ENCODE results near the gene ZNF3.

ZNF3 gene

DNA sequence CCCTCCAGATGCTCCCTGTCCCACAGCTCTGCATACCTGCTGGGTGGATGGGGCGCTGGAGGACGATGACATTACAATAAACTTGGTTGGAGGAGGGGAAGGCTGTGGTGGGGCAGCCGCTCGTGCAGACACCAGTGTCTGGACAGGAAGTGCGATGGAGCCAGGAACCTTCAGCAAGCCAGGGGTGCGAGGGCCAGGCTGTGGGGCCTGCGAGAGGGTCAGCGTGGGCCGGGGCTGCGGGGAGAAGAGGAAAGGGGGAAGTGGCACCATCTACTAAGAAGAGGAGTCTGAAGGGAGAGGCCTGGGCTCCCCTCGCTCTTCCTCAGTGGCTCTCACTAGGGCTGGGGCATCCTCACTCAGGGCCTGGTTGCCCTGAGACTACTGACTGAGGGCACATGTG lies 26.4 kb upstream of the ZNF3 start:
- no peak for DNase-seq

DNA sequence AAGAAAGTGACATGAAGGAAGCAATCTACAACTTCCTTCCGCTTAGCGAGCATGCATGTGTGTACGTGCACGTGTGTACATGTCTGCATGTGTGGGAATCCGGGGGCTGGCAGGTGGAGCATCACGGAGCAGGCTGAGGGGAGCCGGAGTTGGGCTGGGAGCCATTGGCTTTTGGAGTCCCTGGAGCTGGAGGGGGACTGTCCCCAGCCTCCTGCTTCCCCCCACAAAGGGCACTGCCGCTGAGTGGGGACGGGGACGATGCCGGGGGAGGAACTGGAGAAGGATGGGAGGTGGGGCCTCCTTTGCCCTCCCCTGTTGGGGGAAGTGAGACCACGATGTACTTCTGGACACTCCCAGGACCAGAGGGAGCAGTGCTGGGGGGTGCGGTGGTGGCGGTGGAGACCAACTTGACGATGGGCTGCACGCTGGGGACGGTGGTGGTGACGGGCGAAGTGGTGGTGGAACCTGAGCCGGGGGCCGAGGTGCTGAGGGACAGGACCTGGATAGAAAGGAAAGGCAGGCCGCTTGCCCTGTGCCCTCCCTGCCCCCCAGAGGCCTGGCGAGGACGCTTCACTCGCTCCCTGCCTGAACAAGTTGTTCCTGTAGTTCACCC lies 25.7 kb upstream of the ZNF3 start:
- DNase-seq, result no peak

DNA sequence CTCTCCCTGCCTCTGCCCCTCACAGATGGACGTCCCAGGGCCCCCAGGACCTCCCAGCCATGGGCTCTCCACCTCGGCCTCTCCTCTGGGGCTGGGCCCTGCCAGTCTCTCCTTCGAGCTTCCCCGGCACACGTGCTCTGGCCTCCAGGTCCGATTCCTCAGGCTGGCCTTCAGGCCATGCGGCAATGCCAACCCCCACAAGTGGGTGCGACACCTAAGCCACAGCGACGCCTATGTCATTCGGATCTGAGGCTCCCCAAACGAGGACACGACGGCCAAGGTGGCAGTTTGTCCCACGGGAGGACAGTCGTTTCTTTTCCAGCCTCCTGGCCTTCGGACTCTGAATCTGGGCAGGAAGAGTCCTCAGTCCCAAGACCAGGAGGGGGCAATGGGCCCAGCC lies 25.1 kb upstream of the ZNF3 start:
- DNase-seq, result no peak

DNA sequence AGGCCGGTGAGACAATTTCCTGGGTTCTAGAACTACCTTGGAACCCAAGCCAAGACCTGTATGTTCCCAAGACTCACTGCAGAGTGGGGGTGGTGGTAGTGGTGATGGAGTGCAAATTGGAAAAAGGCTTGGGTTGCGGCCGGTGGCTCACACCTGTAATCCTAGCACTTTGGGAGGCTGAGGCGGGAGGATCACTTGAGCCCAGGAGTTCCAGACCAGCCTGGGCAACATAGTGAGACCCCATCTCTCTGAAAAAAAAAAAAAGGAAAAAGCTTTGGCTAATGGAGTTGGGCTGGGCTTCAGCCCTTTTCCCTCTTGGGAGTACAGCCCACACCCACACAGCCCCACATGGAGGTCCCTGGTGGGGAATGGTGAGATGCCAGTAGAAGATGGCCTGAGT lies 24.0 kb upstream of the ZNF3 start:
- no peak for DNase-seq

DNA sequence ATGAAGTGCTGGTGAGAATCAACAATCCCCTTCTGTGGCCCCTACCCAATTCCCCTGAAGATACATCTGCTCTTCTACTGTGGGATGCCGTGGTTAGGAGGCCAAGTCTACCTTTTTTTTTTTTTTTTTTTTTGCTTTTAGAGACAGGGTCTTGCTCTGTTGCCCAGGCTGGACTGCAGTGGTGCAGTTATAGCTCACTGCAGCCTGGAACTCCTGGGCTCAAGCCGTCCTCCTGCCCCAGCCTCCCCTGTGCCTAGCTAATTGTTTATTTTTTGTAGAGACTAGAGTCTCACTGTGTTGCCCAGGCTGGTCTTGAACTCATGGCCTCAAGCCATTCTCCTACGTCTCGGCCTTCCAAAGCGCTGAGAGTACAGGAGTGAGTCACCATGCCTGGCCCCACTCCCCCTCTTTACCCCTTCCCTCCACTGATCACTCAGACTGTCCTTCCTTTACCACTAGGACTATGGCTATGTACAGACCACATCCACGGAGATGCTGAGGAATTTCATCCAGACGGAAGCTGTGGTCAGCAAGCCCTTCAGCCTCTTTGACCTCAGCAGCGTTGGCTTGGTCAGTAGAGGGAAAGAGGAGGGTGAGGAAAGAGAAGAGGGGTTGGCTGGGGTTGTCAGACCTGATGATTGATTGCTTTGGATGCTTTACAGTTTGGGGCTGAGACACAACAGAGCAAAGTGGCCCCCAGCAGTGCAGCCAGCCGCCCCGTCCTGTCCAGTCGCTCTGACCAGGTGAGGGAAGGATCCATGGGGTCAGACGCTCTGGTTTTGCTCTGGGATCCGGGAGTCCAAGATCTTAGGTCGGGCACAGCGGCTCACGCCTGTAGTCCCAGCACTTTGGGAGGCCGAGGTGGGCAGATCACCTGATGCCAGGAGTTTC lies 21.7 kb upstream of the ZNF3 start:
- no peak for DNase-seq

DNA sequence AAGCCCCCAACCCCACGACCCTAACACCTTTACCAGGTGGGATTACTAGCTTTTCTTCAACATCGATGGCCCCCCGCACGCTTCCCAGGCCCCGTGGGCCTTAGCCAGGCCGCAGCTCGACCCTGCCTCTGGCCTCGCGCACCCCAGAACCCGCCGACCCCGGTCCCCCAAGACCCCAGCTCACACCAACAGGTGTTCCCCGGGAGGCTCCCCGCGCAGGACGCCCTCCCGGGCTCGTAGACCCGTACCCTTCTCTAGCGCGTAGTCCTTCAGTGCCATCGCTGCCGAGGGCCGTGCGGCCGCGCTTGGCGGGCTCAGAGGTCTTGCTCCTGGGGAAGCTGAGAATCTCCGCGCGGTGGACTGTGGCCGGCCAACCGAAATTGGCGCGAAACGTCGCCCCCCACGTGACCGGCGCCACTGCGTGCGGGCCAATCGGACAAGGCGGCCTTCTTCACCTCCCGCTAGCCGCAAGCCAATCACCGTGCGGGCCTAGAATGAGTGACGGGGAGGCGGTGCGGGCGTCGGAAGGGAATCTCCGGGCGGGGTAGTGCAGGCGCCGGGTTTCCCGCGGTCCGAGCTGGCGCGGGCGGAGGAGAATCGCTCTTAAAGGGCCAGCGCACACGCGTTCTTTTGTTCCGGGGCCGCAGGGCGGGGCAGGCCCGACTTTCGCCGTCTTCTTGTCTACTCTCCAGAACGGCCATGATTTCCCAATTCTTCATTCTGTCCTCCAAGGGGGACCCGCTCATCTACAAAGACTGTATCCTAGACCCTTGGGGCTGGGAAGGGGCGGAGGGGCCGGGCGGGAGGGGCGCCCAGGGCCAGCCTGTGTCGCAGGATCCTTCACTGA lies 19.7 kb upstream of the ZNF3 start, which contains the start of the genes AP4M1 and MCM7:
Gene AP4M1 (plus strand): TSS at position 628 of the 847 bp plus-strand sequence. CDS start 72 bp downstream, at position 700.
Gene MCM7 (minus strand): TSS at position 382 of the 847 bp plus-strand sequence. CDS start 103 bp downstream, at position 279.
- peak; percentile 99 for DNase-seq

DNA sequence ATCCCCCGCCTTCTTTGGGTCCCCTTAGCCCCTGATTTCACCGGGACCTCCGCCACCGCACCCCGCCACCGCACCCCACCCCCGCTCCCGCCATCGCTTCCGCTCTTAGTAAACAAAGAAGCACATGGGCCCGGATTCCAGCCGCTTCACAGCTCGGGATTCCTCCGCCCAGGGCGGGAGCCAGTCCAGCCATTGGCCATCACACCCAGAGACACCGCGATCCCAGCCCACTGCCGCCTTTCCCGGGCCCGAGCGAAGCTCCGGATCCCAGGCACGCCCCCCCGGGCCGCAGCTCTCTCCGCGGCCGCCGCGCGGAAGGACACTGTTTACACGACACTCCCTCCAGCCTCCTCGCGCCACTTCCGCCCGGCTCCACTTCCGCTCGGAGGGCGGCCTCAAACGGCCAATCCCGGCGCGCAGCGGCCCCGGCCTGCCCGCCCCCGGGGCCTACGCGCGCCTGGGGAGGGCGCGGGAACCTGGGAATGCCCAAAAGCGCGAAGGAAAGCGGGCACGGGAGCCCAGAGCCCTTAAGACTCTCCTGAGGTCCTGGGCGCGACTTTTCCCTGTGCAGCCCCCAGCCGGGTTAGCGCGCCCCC lies 19.0 kb upstream of the ZNF3 start:
- peak; percentile 96 for DNase-seq

DNA sequence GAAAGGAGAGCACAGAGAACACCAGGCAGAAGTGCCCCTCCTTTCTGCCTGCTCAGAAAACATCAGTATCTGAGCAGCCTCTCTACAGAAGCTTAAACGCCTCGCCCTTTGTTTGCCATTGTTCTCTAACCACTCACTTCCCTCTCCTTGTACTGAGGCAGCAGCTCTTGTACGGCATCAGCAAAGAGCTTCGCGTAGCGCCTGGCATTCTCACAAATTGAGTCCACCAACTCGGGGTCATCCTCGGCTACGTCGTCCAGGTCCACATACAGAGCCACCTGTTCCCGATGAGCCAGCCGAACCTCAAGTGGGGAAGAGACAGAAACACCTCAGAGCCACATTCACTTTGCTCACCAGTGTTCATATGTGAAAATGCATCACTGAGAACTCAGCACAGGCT lies 17.9 kb upstream of the ZNF3 start:
- DNase-seq, result no peak

DNA sequence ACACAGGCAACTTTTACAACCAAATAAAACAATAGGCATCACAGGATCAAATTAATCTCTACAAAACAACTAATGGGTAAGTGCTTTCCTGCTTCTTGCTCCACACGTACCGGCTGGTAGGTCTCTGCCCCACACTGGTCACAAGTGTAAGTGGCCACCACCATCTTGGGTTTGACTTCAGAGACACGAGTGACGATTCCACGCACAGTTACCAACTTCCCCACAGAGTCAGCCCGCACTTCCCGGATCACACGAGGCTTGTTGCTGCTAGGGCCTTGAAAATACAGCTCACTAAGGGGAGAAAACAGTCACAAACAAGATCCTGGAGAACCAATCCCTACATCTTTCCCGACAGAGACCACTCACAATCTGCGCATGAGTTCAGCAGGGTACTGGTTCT lies 17.4 kb upstream of the ZNF3 start:
- DNase-seq, result no peak

DNA sequence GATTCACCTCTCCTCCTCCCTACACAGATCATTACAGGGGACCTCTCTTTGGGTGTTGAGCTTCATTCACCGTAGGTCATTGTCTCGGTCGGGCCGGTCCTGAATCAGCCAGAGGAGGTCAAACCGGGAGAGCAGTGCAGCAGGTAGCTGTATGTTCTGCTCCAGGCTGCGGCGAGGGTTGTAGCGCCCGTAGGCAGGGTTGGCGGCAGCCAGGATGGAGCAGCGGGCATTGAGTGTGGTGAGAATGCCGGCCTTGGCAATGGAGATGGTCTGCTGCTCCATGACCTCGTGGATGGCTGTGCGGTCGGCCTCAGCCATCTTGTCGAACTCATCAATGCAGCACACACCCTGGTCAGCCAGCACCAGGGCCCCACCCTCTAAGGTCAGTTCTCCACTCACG lies 14.2 kb upstream of the ZNF3 start:
- no peak for DNase-seq

DNA sequence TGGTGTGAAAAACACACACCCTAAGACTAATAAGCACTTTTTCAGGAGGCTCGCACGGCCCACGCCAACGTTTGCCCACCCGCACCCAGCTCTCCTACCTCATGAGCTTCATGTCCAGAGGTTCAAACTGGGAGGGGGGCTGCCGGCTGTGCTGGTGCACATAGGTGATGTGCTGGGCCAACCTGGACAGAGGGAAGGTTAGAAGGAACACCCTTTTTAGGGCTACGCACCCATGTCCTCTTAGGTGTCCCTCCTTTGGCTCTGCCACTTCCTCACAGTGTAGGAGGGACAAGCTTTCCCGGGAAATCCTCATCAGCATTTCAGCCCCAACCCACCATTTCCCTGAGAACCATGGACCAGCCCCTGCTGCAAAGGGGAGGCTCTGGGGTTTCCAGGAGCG lies 13.8 kb upstream of the ZNF3 start:
- no peak for DNase-seq

DNA sequence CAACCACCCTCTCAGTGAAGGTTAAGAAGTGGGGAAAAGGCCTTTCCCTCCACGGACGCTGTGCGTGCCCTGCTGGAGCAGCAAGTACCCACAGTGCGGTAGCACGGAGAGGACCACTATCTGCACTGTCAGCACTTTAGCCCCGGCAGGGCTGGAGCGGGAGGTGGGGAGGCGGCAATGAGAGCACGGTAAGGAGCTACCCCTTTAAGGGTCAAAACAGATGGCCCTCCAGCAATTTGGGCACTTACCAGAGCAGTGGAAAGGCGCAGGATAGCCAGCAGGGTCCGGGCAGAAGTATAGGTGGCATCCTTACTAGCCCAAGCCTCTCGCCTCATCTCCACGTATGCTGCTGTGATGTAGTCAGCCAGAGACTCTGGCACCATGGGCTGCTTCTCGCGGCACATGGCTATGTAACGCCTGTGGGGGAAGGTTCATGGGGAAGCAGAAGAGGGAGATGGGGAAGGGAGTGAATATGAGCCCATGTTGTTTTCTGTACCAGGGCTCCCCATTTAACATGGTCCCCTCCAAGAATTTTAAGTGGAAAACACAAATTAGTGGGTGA lies 12.5 kb upstream of the ZNF3 start:
- no peak for DNase-seq

DNA sequence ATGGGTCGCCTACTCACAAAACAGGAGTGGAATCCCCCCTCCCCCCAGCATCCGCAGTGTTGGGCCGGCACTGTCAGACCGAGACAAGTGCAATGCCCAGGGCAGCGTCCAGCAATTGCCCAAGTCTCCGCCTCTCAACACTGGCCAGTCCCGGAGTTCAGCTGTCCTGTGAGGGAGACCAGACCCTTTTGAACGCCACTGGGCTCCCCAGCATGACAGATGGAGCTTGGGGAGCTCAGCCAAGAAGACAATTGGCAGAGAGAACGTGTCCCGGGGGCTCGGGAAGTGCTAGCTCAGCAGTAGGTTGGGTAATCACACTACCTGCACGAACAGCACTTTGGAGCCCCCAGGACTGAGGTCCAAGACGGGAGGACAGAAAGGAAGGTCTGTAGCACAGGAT lies 12.0 kb upstream of the ZNF3 start:
- DNase-seq, result no peak

DNA sequence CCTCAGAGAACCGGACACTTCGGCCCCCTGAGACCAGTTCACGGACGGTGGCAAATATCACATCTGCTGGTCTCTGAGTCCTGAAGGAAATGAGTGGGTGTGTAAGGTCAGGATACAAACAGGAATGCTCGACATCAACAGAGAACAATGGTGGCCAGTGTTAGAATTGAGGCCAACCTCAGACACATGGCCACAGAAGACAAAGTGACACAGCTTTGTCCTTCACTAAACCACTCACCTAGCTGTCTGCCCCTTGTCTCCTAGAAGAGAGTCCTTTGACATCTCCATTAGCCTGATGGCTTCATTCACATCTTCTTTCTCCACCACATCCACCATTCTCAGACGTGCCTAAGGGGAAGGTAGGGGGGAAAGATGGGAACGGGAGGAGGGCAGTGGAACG lies 11.5 kb upstream of the ZNF3 start:
- no peak for DNase-seq

DNA sequence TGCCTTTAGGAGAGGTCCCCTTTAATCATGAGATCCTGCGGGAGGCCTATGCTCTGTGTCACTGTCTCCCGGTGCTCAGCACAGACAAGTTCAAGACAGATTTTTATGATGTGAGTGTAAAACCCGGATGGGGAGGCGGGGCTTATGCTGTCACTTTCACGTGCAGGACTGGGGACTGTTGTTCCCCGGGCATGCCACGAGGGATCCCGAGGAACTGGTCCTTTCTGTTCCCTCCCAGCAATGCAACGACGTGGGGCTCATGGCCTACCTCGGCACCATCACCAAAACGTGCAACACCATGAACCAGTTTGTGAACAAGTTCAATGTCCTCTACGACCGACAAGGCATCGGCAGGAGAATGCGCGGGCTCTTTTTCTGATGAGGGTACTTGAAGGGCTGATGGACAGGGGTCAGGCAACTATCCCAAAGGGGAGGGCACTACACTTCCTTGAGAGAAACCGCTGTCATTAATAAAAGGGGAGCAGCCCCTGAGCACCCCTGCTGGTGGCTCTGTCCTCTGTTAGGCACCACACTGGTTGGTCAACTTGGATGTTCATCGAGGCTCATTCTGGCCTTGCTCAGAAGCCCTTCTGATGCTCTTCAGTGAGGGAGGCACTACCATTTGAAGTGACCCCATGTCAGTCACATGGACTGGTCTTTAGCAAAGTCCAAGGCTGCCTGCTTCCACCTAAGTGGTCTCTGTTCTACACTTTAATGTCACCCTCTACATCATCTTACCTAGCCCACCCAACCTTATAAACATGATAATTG lies 10.1 kb upstream of the ZNF3 start:
- no peak for DNase-seq

DNA sequence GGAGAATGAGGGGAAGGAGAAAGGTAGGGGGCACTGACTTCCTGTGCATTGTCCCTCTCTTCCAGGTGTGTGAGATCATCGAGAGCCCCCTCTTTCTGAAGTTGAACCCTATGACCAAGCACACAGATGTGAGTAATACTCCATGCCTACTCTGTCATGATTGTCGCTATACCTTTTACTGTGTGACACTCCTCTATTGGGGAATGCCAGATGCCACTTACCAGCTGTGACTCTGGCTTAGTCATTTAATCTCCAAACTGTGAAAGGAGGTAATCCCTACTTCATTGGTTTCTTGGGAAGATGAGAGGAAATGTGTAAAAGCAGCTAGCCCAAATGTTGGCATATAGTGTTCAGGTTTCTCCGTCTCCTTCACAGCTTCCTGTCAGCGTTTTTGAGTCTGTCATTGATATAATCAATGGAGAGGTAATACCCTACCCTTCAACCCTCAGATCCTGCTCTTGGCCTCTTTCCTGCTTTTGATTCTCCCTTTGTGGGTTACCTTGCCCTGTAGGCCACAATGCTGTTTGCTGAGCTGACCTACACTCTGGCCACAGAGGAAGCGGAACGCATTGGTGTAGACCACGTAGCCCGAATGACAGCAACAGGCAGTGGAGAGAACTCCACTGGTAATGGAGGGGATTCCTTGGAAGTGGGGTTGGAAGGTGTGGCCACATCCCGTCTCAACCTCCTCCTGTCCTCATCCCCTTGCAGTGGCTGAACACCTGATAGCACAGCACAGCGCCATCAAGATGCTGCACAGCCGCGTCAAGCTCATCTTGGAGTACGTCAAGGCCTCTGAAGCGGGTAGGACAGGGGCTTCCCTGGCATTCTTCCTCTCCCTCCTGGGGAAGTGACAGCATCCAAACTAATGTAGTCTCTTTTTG lies 9.2 kb upstream of the ZNF3 start:
- DNase-seq, result no peak

DNA sequence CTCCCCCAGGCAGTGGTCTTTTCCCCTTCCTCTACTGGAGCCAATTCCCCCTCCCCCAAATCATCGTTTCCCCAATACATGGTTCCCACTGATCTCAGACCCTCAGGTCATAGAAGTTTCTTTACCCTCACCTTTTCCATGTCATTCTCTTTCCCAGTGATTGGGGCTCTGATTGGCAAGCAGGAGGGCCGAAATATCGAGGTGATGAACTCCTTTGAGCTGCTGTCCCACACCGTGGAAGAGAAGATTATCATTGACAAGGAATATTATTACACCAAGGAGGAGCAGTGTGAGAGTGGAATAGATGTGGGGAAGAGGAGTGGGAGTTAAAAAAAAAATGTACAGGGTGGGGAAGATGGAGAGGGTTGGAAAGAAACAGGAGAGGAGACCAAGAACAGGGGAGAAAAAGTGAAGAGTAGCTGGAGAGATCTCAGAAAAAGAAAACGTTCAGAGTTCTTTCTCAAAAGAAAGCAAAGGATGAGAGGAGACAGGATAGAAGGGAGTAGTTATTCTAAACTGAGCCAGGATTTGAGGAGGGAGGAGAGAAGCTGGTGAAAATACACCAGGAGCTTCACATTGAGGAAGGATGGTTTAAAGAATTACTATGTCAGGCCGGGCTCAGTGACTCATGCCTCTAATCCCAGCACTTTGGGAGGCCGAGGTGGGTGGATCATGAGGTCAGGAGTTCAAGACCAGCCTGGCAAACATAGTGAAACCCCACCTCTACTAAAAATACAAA lies 8.1 kb upstream of the ZNF3 start:
- DNase-seq, result no peak

DNA sequence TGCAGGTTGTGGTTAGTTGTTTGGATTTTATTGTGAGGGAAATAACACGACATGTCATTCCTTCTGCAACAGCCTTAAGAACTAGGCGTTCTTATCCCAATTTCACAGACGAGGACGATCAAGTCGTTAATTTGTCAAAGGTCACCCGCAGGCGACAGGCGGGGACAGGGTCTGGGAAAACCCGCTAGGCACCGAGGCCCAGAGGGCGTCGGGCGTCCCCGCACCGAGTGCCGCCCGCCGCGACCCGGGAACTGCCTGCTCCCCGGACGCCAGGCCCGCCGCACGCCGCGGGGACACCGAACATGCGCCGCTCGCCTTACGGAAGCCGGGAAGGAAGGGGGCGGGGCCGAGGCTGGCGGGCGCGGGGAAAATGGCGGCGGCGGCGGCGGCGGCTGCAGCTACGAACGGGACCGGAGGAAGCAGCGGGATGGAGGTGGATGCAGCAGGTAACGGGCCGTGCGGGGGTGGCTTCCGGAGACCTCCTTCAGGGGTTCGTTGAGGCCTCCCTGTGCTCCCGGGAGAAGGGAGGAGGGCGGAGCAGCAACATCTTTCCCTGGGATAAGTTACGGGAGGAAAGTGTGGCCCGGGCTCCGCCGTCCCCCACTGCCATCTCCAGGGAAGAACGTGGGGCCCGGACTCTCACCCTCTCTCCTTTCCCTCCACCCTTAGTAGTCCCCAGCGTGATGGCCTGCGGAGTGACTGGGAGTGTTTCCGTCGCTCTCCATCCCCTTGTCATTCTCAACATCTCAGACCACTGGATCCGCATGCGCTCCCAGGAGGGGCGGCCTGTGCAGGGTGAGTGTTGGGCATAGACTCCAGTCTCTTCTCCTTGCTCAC lies 7.3 kb upstream of the ZNF3 start, which contains the start of gene COPS6:
Gene COPS6 (plus strand): TSS at position 349 of the 837 bp plus-strand sequence. CDS start 22 bp downstream, at position 371.
- peak; percentile 81 for DNase-seq

DNA sequence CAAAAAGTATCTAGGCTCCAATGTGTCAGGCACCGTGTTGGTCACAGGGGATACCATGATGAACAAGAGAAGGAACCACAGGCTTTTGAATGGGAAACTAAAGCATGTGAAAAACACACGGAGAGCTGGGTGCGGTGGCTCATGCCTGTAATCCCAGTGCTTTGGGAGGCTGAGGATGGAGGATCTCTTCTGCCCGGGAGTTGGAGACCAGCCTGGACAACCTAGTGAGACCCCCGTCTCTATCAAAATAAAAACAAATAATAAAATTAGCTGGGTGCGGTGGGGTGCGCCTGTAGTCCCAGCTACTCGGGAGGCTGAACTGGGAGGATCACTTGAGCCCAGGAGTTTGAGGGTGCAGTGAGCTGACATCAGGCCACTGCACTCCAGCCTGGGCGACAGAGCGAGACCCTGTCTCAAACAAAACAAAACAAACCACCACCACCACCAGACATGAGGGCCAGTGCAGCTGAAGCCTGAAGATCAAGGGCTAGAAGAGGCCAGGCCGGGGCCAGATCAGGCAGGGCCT lies 6.6 kb upstream of the ZNF3 start:
- DNase-seq, result no peak
